Upper lobe of right lung (tissue), 1 donor: ENCODE results near the gene WDR70. TPM values are rescaled to one million over a fixed set of nuclear protein-coding genes. Genes with fewer than 3 reads are reported as not detected.

Source experiments
- ATAC-seq: fragments of 200-7000 bp; cut with Tn5 transposase; one replicate; pipeline ENCODE4 v1.9.1; 2020; ENCODE audit warnings: mild to moderate bottlenecking, moderate library complexity
- DNase-seq: peaks from one replicate; pipeline ENCODE4 v3.0.0-alpha.2; 2020
- H3K27ac ChIP-seq: fragments of 200-600 bp; one replicate; pipeline ENCODE4 v1.8.0; 2022
- H3K27me3 ChIP-seq: fragments of 200-600 bp; one replicate; pipeline ENCODE4 v1.8.0; 2022; ENCODE audit warnings: mild to moderate bottlenecking
- H3K36me3 ChIP-seq: fragments of 200-600 bp; one replicate; pipeline ENCODE4 v1.8.0; 2022
- H3K4me1 ChIP-seq: fragments of 200-600 bp; one replicate; pipeline ENCODE4 v1.8.0; 2022
- H3K4me3 ChIP-seq: fragments of 200-600 bp; one replicate; pipeline ENCODE4 v1.8.0; 2022; ENCODE audit warnings: mild to moderate bottlenecking
- H3K9me3 ChIP-seq: fragments of 200-600 bp; one replicate; pipeline ENCODE4 v1.8.0; 2022
- CTCF ChIP-seq: fragments of 200-600 bp; IDR thresholded peaks from one replicate; pipeline ENCODE4 v1.8.0; 2022; ENCODE audit warnings: antibody characterized with exemption
- intact Hi-C: fragments of 100-400 bp; cut with DNase I; formaldehyde crosslinking; loops from one replicate; pipeline ENCODE4 v1.11.0; 2022
- total RNA-seq: library from RNA; stranded (reverse); fragmentation: NEBNext Ultra II Directional; extraction: Animal tissue kit (Norgen Biotek cat#: 25700); gene quantifications from one replicate; pipeline ENCODE4 v1.2.1, GENCODE V29; 2021
- donor health status: DM: no; HTN: yes; CAD: no; lungs with severe emphysema.

The WDR70 gene
- total RNA-seq, 1 donor from 2014 or later = 24.7 TPM

GRCh38 chr5:37714756-37715155 is 335.6 kb downstream of the WDR70 start:
- no peaks in the 10 kb centered on the region for H3K9me3 ChIP-seq
- H3K27ac ChIP-seq = no peak overlapping the region
- no peak for ATAC-seq
- H3K27me3 ChIP-seq = no peaks in the 10 kb centered on the region
- no peak for DNase-seq
- no peaks in the 10 kb centered on the region for H3K36me3 ChIP-seq
- H3K4me1 ChIP-seq = peaks cover 9% of the 10 kb centered on the region
- H3K4me3 ChIP-seq = no peak overlapping the region
- no peak for TF ChIP-seq CTCF
- intact Hi-C loops = no loop called here

GRCh38 chr5:37715361-37715760 is 336.2 kb downstream of the WDR70 start:
- no peak for ATAC-seq
- TF ChIP-seq CTCF = no peak

GRCh38 chr5:37715992-37716391 is 336.9 kb downstream of the WDR70 start:
- DNase-seq (no peak), ATAC-seq (no peak)
- no peak overlapping the region for H3K4me3 ChIP-seq
- no peaks in the 10 kb centered on the region for H3K9me3 ChIP-seq
- intact Hi-C loops = no loop called here
- peaks cover 1% of the 10 kb centered on the region for H3K36me3 ChIP-seq
- H3K27ac ChIP-seq = no peak overlapping the region
- TF ChIP-seq CTCF = no peak
- no peaks in the 10 kb centered on the region for H3K27me3 ChIP-seq
- H3K4me1 ChIP-seq = peaks cover 9% of the 10 kb centered on the region

More at GRCh38 chr5:37715361-37715760, 336.2 kb downstream of the WDR70 start:
- Histone ChIP-seq H3K27me3 (no peaks in the 10 kb centered on the region), H3K36me3 (no peaks in the 10 kb centered on the region), H3K27ac (no peak overlapping the region), H3K9me3 (no peaks in the 10 kb centered on the region), H3K4me3 (no peak overlapping the region), H3K4me1 (peaks cover 9% of the 10 kb centered on the region)
- DNase-seq = no peak
- intact Hi-C loops = no loop called here

GRCh38 chr5:37716405-37716804 is 337.3 kb downstream of the WDR70 start:
- no peak for ATAC-seq
- no peak overlapping the region for H3K27ac ChIP-seq
- intact Hi-C loops = no loop called here
- H3K4me1 ChIP-seq = peaks cover 9% of the 10 kb centered on the region
- no peak for DNase-seq
- H3K36me3 ChIP-seq = peaks cover 5% of the 10 kb centered on the region
- no peaks in the 10 kb centered on the region for H3K27me3 ChIP-seq
- no peaks in the 10 kb centered on the region for H3K9me3 ChIP-seq
- no peak for TF ChIP-seq CTCF
- H3K4me3 ChIP-seq = no peak overlapping the region

GRCh38 chr5:37717276-37717612 is 338.1 kb downstream of the WDR70 start:
- no peak for TF ChIP-seq CTCF
- H3K36me3 ChIP-seq = peaks cover 11% of the 10 kb centered on the region
- no peaks in the 10 kb centered on the region for H3K27me3 ChIP-seq
- ATAC-seq (no peak), DNase-seq (no peak)
- H3K9me3 ChIP-seq = no peaks in the 10 kb centered on the region
- H3K4me1 ChIP-seq = peaks cover 9% of the 10 kb centered on the region
- intact Hi-C loops = no loop called here
- no peak overlapping the region for H3K27ac ChIP-seq
- H3K4me3 ChIP-seq = no peak overlapping the region
